ENCODE results near the gene DUOXA1.
"Not testable (repeated sequence)": the region's sequence is repeated elsewhere in the genome, so short reads cannot be mapped to it uniquely, and the experiment has no call there.

DUOXA1 gene

GRCh38 chr15:45069942-45070360 lies 59.7 kb downstream of the DUOXA1 start:
- H3K4me3 ChIP-seq (ENCODE audit: low read length); DNase-seq (ENCODE audit: low read depth): not testable (repeated sequence)

All from retinal pigment epithelial cell (primary cell).